ENCODE results near the gene TMEM178A.

The TMEM178A gene

GRCh38 chr2:39629646-39630045 is 36.1 kb upstream of the TMEM178A start:
- H3K79me2 ChIP-seq (ENCODE audit: low read length), result no peaks in the 10 kb centered on the region
- no peaks in the 10 kb centered on the region for H4K20me1 ChIP-seq (ENCODE audit: insufficient read depth, low read length)
- H3K9me3 ChIP-seq (replicated peaks; ENCODE audit: insufficient read depth, low read length), result no peaks in the 10 kb centered on the region
- H3K4me1 ChIP-seq (ENCODE audit: low read length), result no peaks in the 10 kb centered on the region
- no peaks in the 10 kb centered on the region for H3K9me2 ChIP-seq (replicated peaks; ENCODE audit: insufficient read depth, low read length)
- H3K36me3 ChIP-seq (replicated peaks; ENCODE audit: insufficient read depth, low read length), result no peaks in the 10 kb centered on the region
- H3K27me3 ChIP-seq (replicated peaks; ENCODE audit: insufficient read depth, low read length), result no peaks in the 10 kb centered on the region
- H3K9ac ChIP-seq (ENCODE audit: low read length), result no peak overlapping the region
- no peaks in the 10 kb centered on the region for H3F3A ChIP-seq (ENCODE audit: insufficient read depth, low read length)
- TF ChIP-seq EZH2phosphoT487 (IDR thresholded peaks at IDR 0.05; ENCODE audit: low read length), result no peak
- no peak for TF ChIP-seq CTCF (IDR thresholded peaks at IDR 0.05; ENCODE audit: low read length)
- no peak for TF ChIP-seq EZH2 (optimal IDR thresholded peaks at IDR 0.05; ENCODE audit: low read depth, low read length)
- DNase-seq, result no peak
- no peak overlapping the region for H2AFZ ChIP-seq (ENCODE audit: low read length)
- H3K4me3 ChIP-seq (ENCODE audit: low read length), result no peak overlapping the region
- H3K4me2 ChIP-seq (ENCODE audit: low read depth, low read length), result no peak overlapping the region
- H3K27ac ChIP-seq (ENCODE audit: low read length), result no peak overlapping the region

GRCh38 chr2:39631256-39631655 is 34.5 kb upstream of the TMEM178A start:
- no peaks in the 10 kb centered on the region for H3K27me3 ChIP-seq (replicated peaks; ENCODE audit: insufficient read depth, low read length)
- H3K79me2 ChIP-seq (ENCODE audit: low read length), result no peaks in the 10 kb centered on the region
- H3K4me1 ChIP-seq (ENCODE audit: low read length), result no peaks in the 10 kb centered on the region
- no peak overlapping the region for H2AFZ ChIP-seq (ENCODE audit: low read length)
- H3K9ac ChIP-seq (ENCODE audit: low read length), result no peak overlapping the region
- no peaks in the 10 kb centered on the region for H3K36me3 ChIP-seq (replicated peaks; ENCODE audit: insufficient read depth, low read length)
- no peaks in the 10 kb centered on the region for H3F3A ChIP-seq (ENCODE audit: insufficient read depth, low read length)
- no peak for DNase-seq
- no peak overlapping the region for H3K4me3 ChIP-seq (ENCODE audit: low read length)
- H3K27ac ChIP-seq (ENCODE audit: low read length), result no peak overlapping the region
- no peaks in the 10 kb centered on the region for H4K20me1 ChIP-seq (ENCODE audit: insufficient read depth, low read length)
- no peaks in the 10 kb centered on the region for H3K9me3 ChIP-seq (replicated peaks; ENCODE audit: insufficient read depth, low read length)
- no peak overlapping the region for H3K4me2 ChIP-seq (ENCODE audit: low read depth, low read length)
- H3K9me2 ChIP-seq (replicated peaks; ENCODE audit: insufficient read depth, low read length), result no peaks in the 10 kb centered on the region
- TF ChIP-seq EZH2phosphoT487 (IDR thresholded peaks at IDR 0.05; ENCODE audit: low read length) (no peak), CTCF (IDR thresholded peaks at IDR 0.05; ENCODE audit: low read length) (no peak), EZH2 (optimal IDR thresholded peaks at IDR 0.05; ENCODE audit: low read depth, low read length) (no peak)

GRCh38 chr2:39631718-39632117 is 34.0 kb upstream of the TMEM178A start:
- Histone ChIP-seq H4K20me1 (ENCODE audit: insufficient read depth, low read length) (no peaks in the 10 kb centered on the region), H3K4me1 (ENCODE audit: low read length) (no peaks in the 10 kb centered on the region), H3K4me2 (ENCODE audit: low read depth, low read length) (no peak overlapping the region), H3K9me3 (replicated peaks; ENCODE audit: insufficient read depth, low read length) (no peaks in the 10 kb centered on the region), H3K79me2 (ENCODE audit: low read length) (no peaks in the 10 kb centered on the region), H3K4me3 (ENCODE audit: low read length) (no peak overlapping the region), H3K9me2 (replicated peaks; ENCODE audit: insufficient read depth, low read length) (no peaks in the 10 kb centered on the region), H2AFZ (ENCODE audit: low read length) (no peak overlapping the region), H3K9ac (ENCODE audit: low read length) (no peak overlapping the region), H3K36me3 (replicated peaks; ENCODE audit: insufficient read depth, low read length) (no peaks in the 10 kb centered on the region), H3F3A (ENCODE audit: insufficient read depth, low read length) (no peaks in the 10 kb centered on the region), H3K27me3 (replicated peaks; ENCODE audit: insufficient read depth, low read length) (no peaks in the 10 kb centered on the region), H3K27ac (ENCODE audit: low read length) (no peak overlapping the region)
- DNase-seq, result no peak
- TF ChIP-seq EZH2phosphoT487 (IDR thresholded peaks at IDR 0.05; ENCODE audit: low read length) (no peak), CTCF (IDR thresholded peaks at IDR 0.05; ENCODE audit: low read length) (no peak), EZH2 (optimal IDR thresholded peaks at IDR 0.05; ENCODE audit: low read depth, low read length) (no peak)
